Measurements from ENCODE around the gene SPTBN1.

- no peak for TF ChIP-seq CTCF (conservative IDR thresholded peaks at IDR 0.05; ENCODE audit: low read length)
- no peak for TF ChIP-seq EZH2phosphoT487 (IDR thresholded peaks at IDR 0.05; ENCODE audit: borderline replicate concordance)
Observed at GRCh38 chr2:54455563-54456361, at the start of gene SPTBN1.
